Measurements from ENCODE around the gene CYP26B1.
"Not testable (repeated sequence)": the region's sequence is repeated elsewhere in the genome, so short reads cannot be mapped to it uniquely, and the experiment has no call there.

The CYP26B1 gene

GRCh38 chr2:72104821-72105588, 42.7 kb downstream of the CYP26B1 start:
- no peak for DNase-seq

GRCh38 chr2:72103690-72104089, 44.0 kb downstream of the CYP26B1 start:
- no peak for DNase-seq

- DNase-seq: no peak
Observed at GRCh38 chr2:72103161-72103560, 44.5 kb downstream of the CYP26B1 start.

- no peak for DNase-seq
Observed at GRCh38 chr2:72098935-72099334, 48.7 kb downstream of the CYP26B1 start.

- DNase-seq: no peak
Observed at GRCh38 chr2:72097276-72097675, 50.4 kb downstream of the CYP26B1 start.

- no peak for DNase-seq
Observed at GRCh38 chr2:72096181-72096580, 51.5 kb downstream of the CYP26B1 start.

GRCh38 chr2:72095364-72095763, 52.3 kb downstream of the CYP26B1 start:
- DNase-seq: no peak

- no peak for DNase-seq
Observed at GRCh38 chr2:72094701-72095100, 53.0 kb downstream of the CYP26B1 start.

- DNase-seq: no peak
Observed at GRCh38 chr2:72092111-72092510, 55.6 kb downstream of the CYP26B1 start.

- no peak for DNase-seq
Observed at GRCh38 chr2:72090781-72091482, 56.7 kb downstream of the CYP26B1 start.

- no peak for DNase-seq
Observed at GRCh38 chr2:72090271-72090720, 57.4 kb downstream of the CYP26B1 start.

GRCh38 chr2:72089537-72089936, 58.1 kb downstream of the CYP26B1 start:
- DNase-seq: no peak

GRCh38 chr2:72089028-72089427, 58.6 kb downstream of the CYP26B1 start:
- DNase-seq: no peak

- not testable (repeated sequence) for DNase-seq
Observed at GRCh38 chr2:72086871-72087633, 60.6 kb downstream of the CYP26B1 start.

GRCh38 chr2:72085513-72085912, 62.1 kb downstream of the CYP26B1 start:
- no peak for DNase-seq

GRCh38 chr2:72085036-72085435, 62.6 kb downstream of the CYP26B1 start:
- DNase-seq: no peak

- no peak for DNase-seq
Observed at GRCh38 chr2:72084584-72084976, 63.1 kb downstream of the CYP26B1 start.

- no peak for DNase-seq
Observed at GRCh38 chr2:72083751-72084583, 63.7 kb downstream of the CYP26B1 start.

- DNase-seq: no peak
Observed at GRCh38 chr2:72082887-72083286, 64.8 kb downstream of the CYP26B1 start.

- no peak for DNase-seq
Observed at GRCh38 chr2:72082021-72082601, 65.6 kb downstream of the CYP26B1 start.

GRCh38 chr2:72081451-72081850, 66.2 kb downstream of the CYP26B1 start:
- no peak for DNase-seq
